K562 (cell line): ENCODE data around the gene ITSN1. TPM values are rescaled to one million over a fixed set of nuclear protein-coding genes. Genes with fewer than 3 reads are reported as not detected.

Experiments used
- ATAC-seq: fragments of 200-7000 bp; cut with Tn5 transposase; 3 replicates; pipeline ENCODE4 v1.9.1; 2020; ENCODE audit warnings: moderate library complexity
- BruUV-seq: library from RNA; stranded (reverse); fragments of 400-500 nt; replicated peaks from 2 replicates; lab custom pipeline; 2021; lab: Mats Ljungman, UMichigan
- CTCF ChIA-PET: fragments of 300-600 bp; formaldehyde crosslinking; extraction: SDS; loops from one replicate; lab custom pipeline; 2021; ENCODE audit warnings: low intra/inter-chr PET ratio; lab: Yijun Ruan, JAX
- POLR2A ChIA-PET: fragments of 300-600, 350-650 bp; sonication (Branson Sonifier 250); formaldehyde crosslinking; extraction: SDS; loops from one replicate; lab custom pipeline; 2021; ENCODE audit warnings: antibody characterized with exemption, inconsistent platforms; lab: Yijun Ruan, JAX
- DNase-seq, 4 experiments: peaks; one replicate each; pipeline versions ENCODE4 v3.0.0 to v3.0.0-alpha.2; 2011 to 2018; ENCODE audit warnings: low spot score in 3 of 4, mixed read lengths in 3 of 4; ENCODE audit errors: extremely low read depth in 1 of 4
- FAIRE-seq: peaks from 2 replicates; lab custom pipeline; 2011; peaks lifted over from hg19 to GRCh38; lab: Jason Lieb, UNC
- H2AFZ ChIP-seq: 2 replicates; pipeline ENCODE4 v1.6.0; 2011; ENCODE audit warnings: low read depth, low read length, control low read depth, inconsistent platforms
- H3K27ac ChIP-seq: fragments of 200-600 bp; 3 replicates; pipeline ENCODE4 v1.8.0; 2011; ENCODE audit warnings: low read depth, mild to moderate bottlenecking, control low read depth, inconsistent platforms, low read length, moderate library complexity, mixed read lengths; ENCODE audit errors: extremely low read depth
- H3K27me3 ChIP-seq, 2 experiments: fragments of 300-600 bp in 1 of 2; 2 replicates in 1 of 2; 3 replicates in 1 of 2; pipeline versions ENCODE4 v1.6.0 to v1.8.0; 2011; ENCODE audit warnings: inconsistent platforms in 2 of 2, low read length in 2 of 2, mild to moderate bottlenecking in 1 of 2, mixed read lengths in 1 of 2, moderate library complexity in 1 of 2; ENCODE audit not compliant: control insufficient read depth in 2 of 2, insufficient read depth in 2 of 2
- H3K36me3 ChIP-seq: fragments of 300-600 bp; 3 replicates; pipeline ENCODE4 v1.8.0; 2011; ENCODE audit warnings: mild to moderate bottlenecking, low read length, inconsistent platforms; ENCODE audit not compliant: control insufficient read depth, insufficient read depth
- H3K4me1 ChIP-seq, 2 experiments: fragments of 200-600 bp in 1 of 2; replicated peaks in 1 of 2; 2 replicates in 1 of 2; 3 replicates in 1 of 2; pipeline versions ENCODE4 v1.5.1 to v1.8.0; 2011; ENCODE audit warnings: inconsistent platforms in 2 of 2, low read length in 2 of 2, mild to moderate bottlenecking in 1 of 2, mixed read lengths in 1 of 2, moderate library complexity in 1 of 2; ENCODE audit not compliant: control insufficient read depth in 2 of 2, insufficient read depth in 2 of 2
- H3K4me2 ChIP-seq: 2 replicates; pipeline ENCODE4 v1.6.1; 2011; ENCODE audit warnings: low read length, control low read depth, inconsistent platforms, mixed read lengths; ENCODE audit not compliant: insufficient read depth
- H3K4me3 ChIP-seq: fragments of 200-600 bp; sonication (generic), shearing (Covaris generic); 2 replicates; pipeline ENCODE4 v1.5.1; 2016; ENCODE audit warnings: control low read depth, inconsistent platforms
- H3K79me2 ChIP-seq: fragments of 200-600 bp; 3 replicates; pipeline ENCODE4 v1.8.0; 2011; ENCODE audit warnings: low read length, inconsistent platforms; ENCODE audit not compliant: control insufficient read depth, insufficient read depth
- H3K9ac ChIP-seq, 2 experiments: 2 replicates each; pipeline versions ENCODE4 v1.6.0 to v1.6.1; 2011; ENCODE audit warnings: low read depth in 2 of 2, low read length in 2 of 2, control low read depth in 1 of 2, inconsistent platforms in 1 of 2, mild to moderate bottlenecking in 1 of 2, mixed read lengths in 1 of 2; ENCODE audit not compliant: insufficient read depth in 1 of 2
- H3K9me1 ChIP-seq: one replicate; pipeline ENCODE4 v1.6.0; 2011; ENCODE audit warnings: inconsistent platforms, mild to moderate bottlenecking, low read length, moderate library complexity; ENCODE audit not compliant: control insufficient read depth, insufficient read depth
- H3K9me3 ChIP-seq: replicated peaks from 2 replicates; pipeline ENCODE4 v1.5.1; 2011; ENCODE audit warnings: low read depth, low read length, inconsistent platforms; ENCODE audit not compliant: control insufficient read depth, insufficient read depth
- H4K20me1 ChIP-seq: replicated peaks from 2 replicates; pipeline ENCODE4 v1.6.1; 2011; ENCODE audit warnings: low read length, inconsistent platforms, mixed read lengths; ENCODE audit not compliant: control insufficient read depth, insufficient read depth
- ATF6 ChIP-seq: sonication (generic); formaldehyde crosslinking; IDR thresholded peaks from 2 replicates; pipeline ENCODE4 v1.4.0; 2020; ENCODE audit warnings: mild to moderate bottlenecking, missing genetic modification reagents
- CXXC5 ChIP-seq: fragments of 250-450 bp; sonication (Bioruptor Pico); IDR thresholded peaks from 2 replicates; pipeline ENCODE4 v1.8.0; 2022; ENCODE audit warnings: inconsistent platforms, mild to moderate bottlenecking, moderate library complexity
- GTF2B ChIP-seq: IDR thresholded peaks from 2 replicates; pipeline ENCODE4 v1.6.1; 2011; ENCODE audit not compliant: insufficient read length; ENCODE audit errors: extremely low read depth
- LEF1 ChIP-seq: fragments of 450-650 bp; IDR thresholded peaks from 2 replicates; pipeline ENCODE4 v1.6.1; 2016; ENCODE audit warnings: mild to moderate bottlenecking
- NR2F6 ChIP-seq: fragments of 450-650 bp; formaldehyde crosslinking; IDR thresholded peaks from 2 replicates; pipeline ENCODE4 v1.4.0; 2020; ENCODE audit warnings: mild to moderate bottlenecking
- PBX2 ChIP-seq, 2 experiments: IDR thresholded peaks in 1 of 2; conservative IDR thresholded peaks in 1 of 2; 2 replicates each; pipeline ENCODE4 v1.6.1; 2016; ENCODE audit warnings: low read depth in 2 of 2, mild to moderate bottlenecking in 1 of 2, missing compliant biosample characterization in 1 of 2, missing genetic modification characterization in 1 of 2, moderate library complexity in 1 of 2
- POU5F1 ChIP-seq: fragments of 150-350 bp; IDR thresholded peaks from 2 replicates; pipeline ENCODE4 v1.6.1; 2014; ENCODE audit warnings: borderline replicate concordance, low read length, low read depth, mild to moderate bottlenecking; ENCODE audit not compliant: partially characterized antibody
- RBM17 ChIP-seq: fragments of 200-400 bp; formaldehyde crosslinking; IDR thresholded peaks from 2 replicates; pipeline ENCODE4 v1.6.1; 2017; ENCODE audit warnings: low read depth, mild to moderate bottlenecking, low read length, borderline replicate concordance
- RFX5 ChIP-seq: IDR thresholded peaks from 2 replicates; pipeline ENCODE4 v1.6.1; 2011; ENCODE audit warnings: low read depth, mild to moderate bottlenecking, improper control_type of control experiment, low read length
- SP2 ChIP-seq: IDR thresholded peaks from 2 replicates; pipeline ENCODE4 v1.6.1; 2011; ENCODE audit warnings: mild to moderate bottlenecking, low read depth, low read length, moderate library complexity; ENCODE audit not compliant: poor library complexity, severe bottlenecking; ENCODE audit errors: extremely low read depth
- STAT5B ChIP-seq: fragments of 250-450 bp; sonication (Bioruptor Pico); IDR thresholded peaks from 2 replicates; pipeline ENCODE4 v1.8.0; 2021; ENCODE audit warnings: mild to moderate bottlenecking, inconsistent platforms
- USF1 ChIP-seq: sonication (generic); formaldehyde crosslinking; IDR thresholded peaks from 2 replicates; pipeline ENCODE4 v1.9.0; 2022; ENCODE audit warnings: mild to moderate bottlenecking, missing genetic modification reagents
- ZNF134 ChIP-seq: fragments of 250-450 bp; sonication (Bioruptor Pico); conservative IDR thresholded peaks from 2 replicates; pipeline ENCODE4 v1.4.0; 2020
- ZNF217 ChIP-seq: sonication (generic); formaldehyde crosslinking; IDR thresholded peaks from 2 replicates; pipeline ENCODE4 v1.8.0; 2022; ENCODE audit warnings: mild to moderate bottlenecking, missing genetic modification reagents
- ZNF263 ChIP-seq: sonication (generic); formaldehyde crosslinking; IDR thresholded peaks from 2 replicates; pipeline ENCODE4 v1.8.0; 2022; ENCODE audit warnings: mild to moderate bottlenecking, missing genetic modification reagents, borderline replicate concordance
- ZNF444 ChIP-seq: fragments of 250-450 bp; sonication (Bioruptor Pico); IDR thresholded peaks from 2 replicates; pipeline ENCODE4 v1.4.0; 2020; ENCODE audit warnings: mild to moderate bottlenecking, moderate library complexity
- ZNF830 ChIP-seq: fragments of 250-450 bp; sonication (Bioruptor Pico); IDR thresholded peaks from 2 replicates; pipeline ENCODE4 v1.5.0; 2021; ENCODE audit warnings: mild to moderate bottlenecking
- WGBS: fragments of 100-300 bp; shearing (Covaris generic); methylation state at CpG from one replicate; pipeline ENCODE4 v1.1.6; 2016; ENCODE audit warnings: low coverage, mixed read lengths; ENCODE audit not compliant: insufficient coverage; ENCODE audit errors: missing lambda C conversion rate; 5-methylcytosine and 5-hydroxymethylcytosine counted together
- in situ Hi-C: fragments of 300-500 bp; cut with MboI; formaldehyde crosslinking; loops from 4 replicates; pipeline ENCODE4 v1.15.0; 2018; ENCODE audit warnings: inconsistent platforms, mixed read lengths
- intact Hi-C: fragments of 100-400 bp; cut with micrococcal nuclease; formaldehyde crosslinking; loops from 2 replicates; pipeline ENCODE4 v1.14.2; 2022
- polyA plus RNA-seq, 8 experiments: library from polyadenylated mRNA; depleted of rRNA in 4 of 8; stranded (reverse) in 5 of 8; unstranded in 3 of 8; fragments of >200 nt; fragmentation: Nextera tagmentation in 2 of 8; fragmentation: Illumina TruSeq in 1 of 8; extraction: Ambion mirVana in 2 of 8; extraction: Trizol in 1 of 8; gene quantifications; 2 replicates each; pipeline versions ENCODE4 v1.2.1 to v1.2.3, GENCODE V29; 2011 to 2014; ENCODE audit warnings: inconsistent platforms in 1 of 8, missing spikeins in 1 of 8
- total RNA-seq, 7 experiments: library from RNA; depleted of rRNA in 6 of 7; stranded (reverse); fragments of >200 nt in 6 of 7; fragmentation: Illumina TruSeq in 2 of 7; extraction: Trizol in 2 of 7; gene quantifications; 2 replicates each; pipeline versions ENCODE4 v1.2.1 to v1.2.3, GENCODE V29; 2011 to 2021; ENCODE audit warnings: low replicate concordance in 1 of 7

Gene ITSN1
- total and polyA plus RNA-seq, 9 of the 15 experiments (the other 6 are each of a cell fraction or from before 2014, with no cell fraction given): 1.1 to 12.6 (median 4.8) TPM

- H3K27ac ChIP-seq: no peak overlapping the region
- ATAC-seq: no peak
- no TSS peak for BruUV-seq
Observed at GRCh38 chr21:33634254-33634653, 8.0 kb upstream of the ITSN1 start.

More at GRCh38 chr21:33634254-33634653, 8.0 kb upstream of the ITSN1 start:
- CTCF ChIA-PET: no interaction called here
- no peak overlapping the region for H2AFZ ChIP-seq
- no peak overlapping the region for H3K4me2 ChIP-seq
- no peak for FAIRE-seq
- no peaks in the 10 kb centered on the region for H3K4me1 ChIP-seq
- peaks cover 17% of the 10 kb centered on the region; the same call in 2 of the 3 replicates for H3K36me3 ChIP-seq
- intact Hi-C loops: no loop called here
- H3K79me2 ChIP-seq: peaks cover 7% of the 10 kb centered on the region; the same call in 2 of the 3 replicates
- H3K27me3 ChIP-seq: no peaks in the 10 kb centered on the region
- H3K4me3 ChIP-seq: no peak overlapping the region
- TF ChIP-seq LEF1: no peak
- TF ChIP-seq ZNF444 (CRISPR knock-in tag): no peak
- TF ChIP-seq NR2F6: no peak
- TF ChIP-seq ZNF830: no peak
- TF ChIP-seq POU5F1: no peak
- no peak for TF ChIP-seq STAT5B (CRISPR knock-in tag)
- TF ChIP-seq ZNF217 (CRISPR knock-in tag): no peak
- no peak for TF ChIP-seq ZNF263
- TF ChIP-seq CXXC5 (CRISPR knock-in tag): no peak
- TF ChIP-seq ZNF134 (CRISPR knock-in tag): no peak
- no peak for TF ChIP-seq RFX5
- TF ChIP-seq RBM17: no peak
- TF ChIP-seq PBX2 (CRISPR knock-in tag; IDR thresholded peaks at IDR 0.05; ENCODE audit: low read depth): no peak
- no peak for TF ChIP-seq PBX2 (tag; conservative IDR thresholded peaks at IDR 0.05; ENCODE audit: low read depth)
- no peak for TF ChIP-seq SP2
- no peak for TF ChIP-seq GTF2B
- no peak for TF ChIP-seq USF1
- no peak for TF ChIP-seq ATF6 (CRISPR knock-in tag)
- POLR2A ChIA-PET: interaction anchor here (0.6 to 0.7 kb wide), 2 partner anchors 21 to 647 kb away, joined by 4 to 5 read pairs; no protein-coding TSS in a partner anchor
- H3K9me3 ChIP-seq: no peaks in the 10 kb centered on the region
- in situ Hi-C loops: no loop called here
- no peaks in the 10 kb centered on the region for H3K9me1 ChIP-seq
- no peaks in the 10 kb centered on the region for H4K20me1 ChIP-seq
- H3K9ac ChIP-seq: no peak overlapping the region
- DNase-seq: no peak
- 85% methylated on average over 2 of the region's 2 CpGs for WGBS
